Thoracic aorta (tissue), 2 donors: Measurements from ENCODE around the gene PAM16. TPM values are rescaled to one million over a fixed set of nuclear protein-coding genes. Genes with fewer than 3 reads are reported as not detected.
A peak's percentile ranks its signal among the peaks of the same experiment; 100 is the strongest.

Source experiments
- ATAC-seq: fragments of 150-250 bp; one replicate; pipeline ENCODE4 v1.8.0; 2017; ENCODE audit warnings: low read depth; ENCODE audit not compliant: insufficient number of reproducible peaks, low FRiP score
- DNase-seq: peaks from one replicate; pipeline ENCODE4 v3.0.0-alpha.2; 2020; ENCODE audit warnings: low spot score
- H3K27ac ChIP-seq, 2 donors: fragments of 200-600 bp; sonication (generic); 1 replicate in 1 of 2; 2 replicates in 1 of 2; pipeline ENCODE4 v1.5.1; 2016; ENCODE audit warnings: mild to moderate bottlenecking in 2 of 2, moderate library complexity in 2 of 2
- H3K27me3 ChIP-seq: fragments of 200-600 bp; sonication (generic); replicated peaks from 2 replicates; pipeline ENCODE4 v1.6.0; 2016; ENCODE audit warnings: mild to moderate bottlenecking; ENCODE audit not compliant: insufficient read depth
- H3K36me3 ChIP-seq: fragments of 200-600 bp; sonication (generic); one replicate; pipeline ENCODE4 v1.5.1; 2016
- H3K4me1 ChIP-seq, 2 donors: fragments of 200-600 bp; sonication (generic); 1 replicate in 1 of 2; 2 replicates in 1 of 2; pipeline versions ENCODE4 v1.5.1 to v1.6.0; 2016; ENCODE audit warnings: low read depth in 2 of 2, mild to moderate bottlenecking in 1 of 2; ENCODE audit not compliant: control insufficient read depth in 1 of 2
- H3K4me3 ChIP-seq: fragments of 200-600 bp; sonication (generic); 2 replicates; pipeline ENCODE4 v1.5.1; 2016; ENCODE audit warnings: mild to moderate bottlenecking
- H3K9me3 ChIP-seq: fragments of 200-600 bp; sonication (generic); 2 replicates; pipeline ENCODE4 v1.5.1; 2016
- CTCF ChIP-seq: fragments of 200-600 bp; sonication (generic); IDR thresholded peaks from one replicate; pipeline ENCODE4 v1.5.1; 2019; ENCODE audit warnings: antibody characterized with exemption
- total RNA-seq, 2 donors: library from RNA; depleted of rRNA; stranded (reverse); fragments of >200 nt; gene quantifications; one replicate each; pipeline versions ENCODE4 v1.1.0 to v1.2.3, GENCODE V29; 2016

Gene PAM16
- total RNA-seq, 2 donors from 2014 or later, result 18.4 to 21.1 TPM

- TF ChIP-seq CTCF, result no peak
- Histone ChIP-seq H3K4me3 (peak overlapping the region; percentile 85), H3K4me1 (peaks cover 64 to 87% of the 10 kb centered on the region in 2 donors), H3K9me3 (no peaks in the 10 kb centered on the region), H3K36me3 (peaks cover 25% of the 10 kb centered on the region), H3K27ac (peak overlapping the region; percentile 90 to 99), H3K27me3 (no peaks in the 10 kb centered on the region)
- DNase-seq, result no peak
- no peak for ATAC-seq
These were observed 27.1 kb upstream of the PAM16 start for GRCh38 chr16:4378161-4378666.

- Histone ChIP-seq H3K36me3 (peaks cover 21% of the 10 kb centered on the region), H3K27me3 (no peaks in the 10 kb centered on the region), H3K9me3 (no peaks in the 10 kb centered on the region), H3K4me1 (peaks cover 60 to 82% of the 10 kb centered on the region in 2 donors), H3K27ac (peak overlapping the region; percentile 90 to 99), H3K4me3 (peak overlapping the region; percentile 85)
- no peak for ATAC-seq
- TF ChIP-seq CTCF, result peak; percentile 11
- no peak for DNase-seq
These were observed 26.5 kb upstream of the PAM16 start for GRCh38 chr16:4377573-4378154.

GRCh38 chr16:4376893-4377572 is 25.9 kb upstream of the PAM16 start:
- no peak for DNase-seq
- TF ChIP-seq CTCF, result no peak
- no peaks in the 10 kb centered on the region for H3K9me3 ChIP-seq
- H3K27me3 ChIP-seq, result no peaks in the 10 kb centered on the region
- peak overlapping the region; percentile 90 to 99 for H3K27ac ChIP-seq
- H3K4me1 ChIP-seq, result peaks cover 54 to 76% of the 10 kb centered on the region in 2 donors
- H3K4me3 ChIP-seq, result peak overlapping the region; percentile 85
- H3K36me3 ChIP-seq, result peaks cover 15% of the 10 kb centered on the region
- no peak for ATAC-seq

GRCh38 chr16:4376126-4376892 is 25.2 kb upstream of the PAM16 start:
- TF ChIP-seq CTCF, result no peak
- Histone ChIP-seq H3K9me3 (no peaks in the 10 kb centered on the region), H3K27me3 (no peaks in the 10 kb centered on the region), H3K4me1 (peaks cover 52 to 71% of the 10 kb centered on the region in 2 donors), H3K27ac (peak overlapping the region; percentile 99), H3K4me3 (peak overlapping the region; percentile 85), H3K36me3 (peaks cover 8% of the 10 kb centered on the region)
- ATAC-seq, result peak; percentile 29
- DNase-seq, result peak; percentile 79

- Histone ChIP-seq H3K9me3 (no peaks in the 10 kb centered on the region), H3K36me3 (peaks cover 4% of the 10 kb centered on the region), H3K27ac (peak overlapping the region; percentile 99), H3K4me1 (peaks cover 53 to 71% of the 10 kb centered on the region in 2 donors), H3K4me3 (peak overlapping the region; percentile 85), H3K27me3 (no peaks in the 10 kb centered on the region)
- TF ChIP-seq CTCF, result no peak
- DNase-seq, result no peak
- no peak for ATAC-seq
These were observed 24.6 kb upstream of the PAM16 start for GRCh38 chr16:4375717-4376116.
